HL-60 (cell line): ENCODE results near the gene TMEM132D.

Experiments used
- CTCF ChIP-seq: IDR thresholded peaks from one replicate; pipeline ENCODE4 v1.5.1; 2011; ENCODE audit warnings: low read length, control low read depth, inconsistent platforms; ENCODE audit not compliant: insufficient read depth
- GABPA ChIP-seq: IDR thresholded peaks from 2 replicates; pipeline ENCODE4 v1.6.1; 2012; ENCODE audit warnings: low read depth
- POLR2AphosphoS5 ChIP-seq: IDR thresholded peaks from 2 replicates; pipeline ENCODE4 v1.6.1; 2012; ENCODE audit warnings: low read depth
- REST ChIP-seq: IDR thresholded peaks from 2 replicates; pipeline ENCODE4 v1.6.1; 2012; ENCODE audit warnings: low read depth; ENCODE audit not compliant: insufficient replicate concordance

DNA sequence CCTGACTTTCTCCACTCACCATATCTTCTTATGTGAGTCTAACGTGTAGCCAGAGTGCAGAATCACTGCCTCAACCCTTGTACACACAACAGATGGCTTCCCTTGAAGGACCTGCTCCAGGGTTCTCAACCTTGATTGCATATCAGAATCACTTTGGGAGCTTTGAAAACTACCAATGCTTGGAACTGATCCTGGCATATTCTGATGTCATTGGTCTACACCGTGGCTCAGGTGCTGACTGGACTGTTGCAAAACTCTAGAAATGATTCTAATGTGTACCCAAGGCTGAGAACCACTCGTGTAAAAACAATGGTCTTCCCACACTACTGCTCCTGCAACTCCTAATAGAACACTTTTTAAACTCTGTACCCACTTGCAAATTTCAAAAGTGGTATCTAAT lies 18.5 kb downstream of the TMEM132D start:
- TF ChIP-seq CTCF: no peak
- TF ChIP-seq GABPA: no peak
- no peak for TF ChIP-seq POLR2AphosphoS5
- TF ChIP-seq REST: no peak
